ENCODE data around the gene PPARA.

Gene PPARA

GRCh38 chr22:46143491-46144147, 6.7 kb upstream of the PPARA start:
- DNase-seq (ENCODE audit: low spot score): no peak

- no peak for DNase-seq (ENCODE audit: low spot score)
Observed at GRCh38 chr22:46145361-46145851, 4.9 kb upstream of the PPARA start.

GRCh38 chr22:46145896-46146295, 4.4 kb upstream of the PPARA start:
- no peak for DNase-seq (ENCODE audit: low spot score)

GRCh38 chr22:46146329-46146728, 4.0 kb upstream of the PPARA start:
- DNase-seq (ENCODE audit: low spot score): no peak

GRCh38 chr22:46147061-46147460, 3.3 kb upstream of the PPARA start:
- no peak for DNase-seq (ENCODE audit: low spot score)

- no peak for DNase-seq (ENCODE audit: low spot score)
Observed at GRCh38 chr22:46147471-46148267, 2.7 kb upstream of the PPARA start.

DNA sequence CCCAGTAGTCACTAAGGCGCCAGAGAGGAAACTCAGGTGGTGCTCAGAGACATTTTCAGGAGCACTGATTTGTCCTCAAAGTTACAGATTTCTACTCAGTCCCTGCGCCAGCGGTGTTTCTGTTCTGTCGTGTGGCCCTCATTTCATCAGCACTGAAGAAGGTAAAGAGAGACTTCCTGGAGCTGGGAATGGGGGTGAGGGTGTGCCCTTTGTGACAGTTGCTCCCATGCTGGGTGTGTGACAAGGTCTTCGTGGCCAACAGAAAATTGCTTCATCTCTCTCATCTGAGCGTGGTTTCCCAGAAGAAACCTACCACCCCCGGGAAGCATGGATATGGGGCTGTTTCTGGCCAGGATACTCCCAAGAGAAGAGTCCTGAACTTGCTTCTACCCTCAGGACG, 2.0 kb upstream of the PPARA start:
- DNase-seq (ENCODE audit: low spot score): no peak

- peak; percentile 23 for DNase-seq (ENCODE audit: low spot score)
Observed at GRCh38 chr22:46148816-46149511, 1.4 kb upstream of the PPARA start.

GRCh38 chr22:46149512-46150033, 753 bp upstream of the PPARA start:
- peak; percentile 39 for DNase-seq (ENCODE audit: low spot score)

- DNase-seq (ENCODE audit: low spot score): peak; percentile 7
Observed at GRCh38 chr22:46150655-46151477, 540 bp downstream of the PPARA start.

- no peak for DNase-seq (ENCODE audit: low spot score)
Observed at GRCh38 chr22:46153930-46154329, 3.6 kb downstream of the PPARA start.

- DNase-seq (ENCODE audit: low spot score): no peak
Observed at GRCh38 chr22:46156031-46156430, 5.7 kb downstream of the PPARA start.

DNA sequence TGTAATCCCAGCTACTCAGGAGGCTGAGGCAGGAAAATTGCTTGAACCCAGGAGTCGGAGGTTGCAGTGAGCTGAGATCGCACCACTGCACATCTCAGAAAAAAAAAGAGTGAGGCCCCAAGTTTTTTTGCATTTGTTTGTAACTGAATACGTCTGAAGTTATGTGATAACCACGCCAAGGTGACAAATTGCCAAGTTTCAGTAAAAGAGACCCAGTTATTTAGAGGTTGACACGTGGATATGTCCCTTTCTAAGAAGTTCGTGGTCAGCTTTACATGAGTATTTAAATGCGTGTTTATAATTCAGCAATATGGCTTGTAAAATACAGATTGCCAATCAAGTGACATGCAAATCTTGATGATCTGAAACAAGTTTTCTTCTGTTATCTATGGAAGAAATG, 8.0 kb downstream of the PPARA start:
- DNase-seq (ENCODE audit: low spot score): no peak

- DNase-seq (ENCODE audit: low spot score): no peak
Observed at GRCh38 chr22:46159212-46159611, 8.9 kb downstream of the PPARA start.

DNA sequence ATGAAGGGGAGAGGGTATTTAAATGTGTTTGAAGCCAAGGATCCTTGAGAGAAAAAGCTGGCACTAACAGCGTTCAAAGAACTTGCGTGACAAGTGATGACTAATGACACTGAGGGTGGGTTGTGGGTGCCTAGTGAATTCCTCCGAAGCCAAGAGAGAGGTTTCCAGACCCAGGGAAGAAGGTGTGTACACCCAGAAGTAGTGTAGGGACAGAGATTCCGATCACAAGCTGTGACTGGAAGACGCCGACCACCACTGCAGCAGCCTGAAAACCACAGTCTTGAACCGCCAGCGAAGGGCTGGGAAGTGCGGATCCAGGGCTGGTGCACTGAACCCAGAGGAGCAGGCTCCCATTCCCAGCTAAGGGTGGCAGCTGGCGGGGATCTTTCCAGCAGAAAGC, 9.5 kb downstream of the PPARA start:
- no peak for DNase-seq (ENCODE audit: low spot score)

DNA sequence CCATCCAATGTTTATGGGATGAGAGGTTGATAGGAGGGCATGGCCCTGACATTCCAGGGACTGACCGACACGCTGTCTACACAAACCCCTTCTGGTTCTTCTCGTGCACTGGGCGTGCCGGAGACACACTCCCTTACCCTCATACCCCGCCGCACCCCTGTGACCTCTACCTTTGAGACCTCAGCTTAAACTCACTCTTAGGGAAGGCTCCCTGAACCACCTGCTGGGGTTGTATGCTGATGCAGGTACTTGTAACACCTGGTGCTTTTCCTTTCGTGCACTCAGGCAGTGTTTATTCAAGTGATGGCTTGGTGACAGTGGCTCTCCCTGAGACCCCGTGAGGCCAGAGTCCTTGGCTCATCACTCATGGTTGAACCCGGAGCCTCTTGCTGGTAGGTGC, 12.0 kb downstream of the PPARA start:
- DNase-seq (ENCODE audit: low spot score): no peak

GRCh38 chr22:46162771-46163556, 12.6 kb downstream of the PPARA start:
- DNase-seq (ENCODE audit: low spot score): no peak

GRCh38 chr22:46163557-46163888, 13.2 kb downstream of the PPARA start:
- no peak for DNase-seq (ENCODE audit: low spot score)

GRCh38 chr22:46165977-46166376, 15.7 kb downstream of the PPARA start:
- DNase-seq (ENCODE audit: low spot score): no peak

GRCh38 chr22:46169628-46170027, 19.3 kb downstream of the PPARA start:
- no peak for DNase-seq (ENCODE audit: low spot score)

DNA sequence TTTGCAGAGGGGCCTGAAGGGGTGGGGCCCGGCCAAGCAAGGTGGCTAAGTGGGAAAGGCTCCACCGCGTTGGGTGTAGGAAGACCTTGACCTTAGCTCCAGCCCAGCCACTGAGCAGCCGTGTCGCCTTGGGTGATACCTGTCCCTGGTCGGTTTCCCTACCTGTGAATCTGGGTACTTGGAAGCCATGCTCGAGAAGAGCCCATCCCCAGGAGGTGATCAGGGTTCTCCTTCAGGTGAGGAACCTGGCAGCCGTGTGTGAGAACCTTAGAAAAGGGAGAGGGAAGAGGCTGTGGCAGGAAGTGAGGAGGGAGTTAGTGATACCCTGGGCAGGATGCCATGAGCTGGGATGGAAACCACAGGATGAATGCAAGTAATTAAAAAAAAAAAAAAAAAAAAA, 21.6 kb downstream of the PPARA start:
- DNase-seq (ENCODE audit: low spot score): peak; percentile 36
